Jurkat, Clone E6-1 (cell line): ENCODE results near the gene CRIP1. TPM values are rescaled to one million over a fixed set of nuclear protein-coding genes. Genes with fewer than 3 reads are reported as not detected.

ENCODE experiments used
- DNase-seq: peaks from one replicate; pipeline ENCODE4 v3.0.0-alpha.2; 2011; ENCODE audit warnings: low read depth, low spot score
- H3K4me3 ChIP-seq: 2 replicates; pipeline ENCODE4 v1.5.1; 2011; ENCODE audit warnings: mild to moderate bottlenecking, low read length, control low read depth, moderate library complexity
- polyA plus RNA-seq: library from polyadenylated mRNA; unstranded; fragments of >200 nt; gene quantifications from one replicate; pipeline ENCODE4 v1.2.1, GENCODE V29; 2012; ENCODE audit warnings: missing spikeins; ENCODE audit not compliant: insufficient read length, insufficient read depth

CRIP1 gene, protein sequence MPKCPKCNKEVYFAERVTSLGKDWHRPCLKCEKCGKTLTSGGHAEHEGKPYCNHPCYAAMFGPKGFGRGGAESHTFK
- polyA plus RNA-seq = 237 TPM

DNA sequence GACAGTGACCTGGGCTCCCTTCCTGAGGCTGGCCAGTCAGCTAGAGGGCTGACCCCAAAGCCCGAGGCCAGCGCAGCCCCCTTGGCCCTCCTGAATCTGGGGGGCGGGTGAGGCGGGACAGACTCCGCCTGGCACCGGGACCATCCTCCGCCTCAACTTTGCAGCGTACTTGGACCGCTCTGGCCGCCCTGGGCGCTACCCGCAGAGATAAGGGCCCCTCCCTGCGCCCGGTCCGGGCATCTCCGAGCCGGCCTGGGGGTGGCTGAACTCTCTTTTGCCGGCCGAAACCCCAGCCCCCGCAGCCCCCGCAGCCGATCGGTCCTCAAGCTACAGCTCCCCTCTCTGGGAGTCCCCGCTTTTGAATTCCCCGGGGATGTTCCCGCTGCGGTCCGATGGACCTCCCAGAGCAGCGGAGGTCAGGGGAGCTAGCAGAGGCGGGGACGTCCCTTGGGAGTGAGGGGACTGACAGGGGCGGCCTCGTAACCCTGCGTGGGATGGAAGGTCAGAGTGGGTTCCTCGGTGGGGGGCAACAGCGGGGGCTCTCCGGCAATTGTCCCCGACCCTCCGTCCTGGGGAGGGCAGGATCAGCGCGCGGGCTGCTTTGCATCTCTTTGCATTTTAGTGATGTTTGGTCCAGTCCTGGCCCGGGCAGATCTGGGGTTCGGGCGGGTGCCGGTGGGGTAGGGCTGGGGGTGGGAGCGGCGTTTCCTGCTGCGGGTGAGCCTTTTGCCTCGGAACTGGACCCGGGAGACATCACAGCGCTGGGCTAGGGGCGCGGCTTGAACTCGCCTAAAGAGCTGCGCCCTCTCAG, at the start of gene CRIP1:
TSS of gene CRIP1 (plus strand) at position 724 of the 811 bp plus-strand sequence. CDS start 374 bp downstream, outside the sequence.
- no peak for DNase-seq
- H3K4me3 ChIP-seq = peak within 1 kb of the TSS; percentile 67

DNA sequence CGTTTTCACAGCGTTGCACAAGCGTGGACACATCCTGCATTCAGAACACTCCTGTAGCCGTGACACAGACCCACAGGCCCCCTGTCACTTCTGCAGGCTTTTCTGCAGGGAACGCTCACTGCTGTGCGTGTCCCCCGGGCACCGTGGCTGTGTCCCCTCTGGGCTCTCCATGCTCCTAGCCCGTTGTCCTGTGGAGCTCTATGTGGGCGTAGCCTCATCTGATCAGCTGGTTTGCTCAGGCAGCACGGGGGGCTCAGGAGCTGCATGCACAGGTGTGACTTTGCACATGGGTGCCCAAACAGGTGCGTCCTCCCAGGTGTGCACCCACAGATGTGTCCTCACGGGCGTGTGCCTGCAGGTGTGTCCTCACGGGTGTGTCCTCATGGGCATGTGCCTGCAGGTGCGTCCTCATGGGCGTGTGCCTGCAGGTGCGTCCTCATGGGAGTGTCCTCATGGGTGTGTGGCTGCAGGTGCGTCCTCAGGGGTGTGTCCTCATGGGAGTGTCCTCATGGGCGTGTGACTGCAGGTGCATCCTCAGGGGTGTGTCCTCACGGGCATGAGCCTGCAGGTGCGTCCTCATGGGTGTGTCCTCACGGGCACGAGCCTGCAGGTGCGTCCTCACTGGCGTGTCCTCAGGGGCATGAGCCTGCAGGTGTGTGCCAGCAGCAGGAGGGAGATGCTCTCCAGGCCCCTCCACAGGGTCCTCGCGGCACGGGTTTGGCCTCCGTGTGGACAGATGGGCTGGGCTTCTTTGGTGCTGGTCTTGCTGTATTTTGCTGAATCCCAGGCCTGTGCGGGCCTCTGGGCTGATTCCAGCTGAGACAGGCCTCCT, 49.6 kb upstream of the CRIP1 start:
- no peak for DNase-seq
- no peak overlapping the region for H3K4me3 ChIP-seq

DNA sequence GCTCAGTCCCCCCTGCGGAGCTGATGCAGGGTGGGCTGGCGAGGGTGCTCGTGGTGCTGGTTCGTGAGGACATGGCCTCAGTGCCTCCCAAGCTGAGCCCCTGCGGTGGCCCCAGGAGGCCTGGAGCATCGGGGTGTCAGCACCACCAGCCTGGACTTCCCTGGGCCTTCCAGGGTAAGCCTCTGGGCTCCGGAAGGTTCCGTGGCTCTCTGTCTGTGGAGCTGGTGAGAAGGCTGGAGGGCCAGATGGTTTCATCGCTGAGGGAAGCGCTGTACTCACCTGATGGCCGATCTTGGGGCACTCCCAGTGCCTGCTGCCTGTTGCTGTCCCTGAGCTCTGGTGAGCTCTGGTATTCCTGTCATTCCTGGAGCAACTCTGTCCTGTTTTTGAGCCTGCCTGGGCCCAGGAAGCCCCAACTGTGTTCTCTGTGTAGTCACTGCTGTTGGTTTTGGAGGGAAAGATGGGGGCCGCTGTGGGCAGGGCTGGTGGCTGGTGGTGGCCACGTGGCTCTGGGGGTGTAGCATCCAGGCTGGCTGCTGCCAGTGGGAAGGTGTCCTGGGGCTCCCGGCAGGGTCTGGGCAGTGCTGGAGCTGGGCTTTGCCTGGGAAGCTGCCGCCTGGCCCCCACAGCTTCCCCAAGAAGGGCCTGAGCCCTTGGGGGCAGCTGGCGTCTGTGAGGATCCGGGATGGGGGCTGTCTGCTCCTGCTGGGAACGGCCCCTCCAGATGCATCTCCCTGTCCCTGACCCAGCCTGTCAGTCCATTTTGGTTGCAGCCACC, 48.8 kb upstream of the CRIP1 start:
- no peak for DNase-seq
- H3K4me3 ChIP-seq = no peak overlapping the region

DNA sequence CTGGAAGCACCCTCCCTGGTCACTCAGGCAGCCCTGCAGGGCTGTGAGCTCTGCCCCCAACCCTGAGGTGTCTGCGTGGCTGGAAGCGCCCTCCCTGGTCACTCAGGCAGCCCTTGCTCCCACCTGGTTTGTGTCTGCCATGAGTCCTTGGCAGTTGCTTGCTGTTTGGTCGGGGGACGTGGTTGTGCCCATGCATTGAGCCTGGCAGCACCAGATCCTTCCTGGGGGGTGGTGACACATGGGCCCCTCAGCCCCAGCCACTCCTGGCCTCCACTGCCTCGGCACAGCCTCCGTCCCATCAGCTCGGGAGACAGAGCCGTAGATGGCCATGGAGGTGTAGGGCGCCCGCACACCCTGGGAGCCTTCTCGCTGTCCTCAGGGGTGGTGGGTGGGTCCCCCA, 47.5 kb upstream of the CRIP1 start:
- no peak for DNase-seq
- H3K4me3 ChIP-seq = no peak overlapping the region

DNA sequence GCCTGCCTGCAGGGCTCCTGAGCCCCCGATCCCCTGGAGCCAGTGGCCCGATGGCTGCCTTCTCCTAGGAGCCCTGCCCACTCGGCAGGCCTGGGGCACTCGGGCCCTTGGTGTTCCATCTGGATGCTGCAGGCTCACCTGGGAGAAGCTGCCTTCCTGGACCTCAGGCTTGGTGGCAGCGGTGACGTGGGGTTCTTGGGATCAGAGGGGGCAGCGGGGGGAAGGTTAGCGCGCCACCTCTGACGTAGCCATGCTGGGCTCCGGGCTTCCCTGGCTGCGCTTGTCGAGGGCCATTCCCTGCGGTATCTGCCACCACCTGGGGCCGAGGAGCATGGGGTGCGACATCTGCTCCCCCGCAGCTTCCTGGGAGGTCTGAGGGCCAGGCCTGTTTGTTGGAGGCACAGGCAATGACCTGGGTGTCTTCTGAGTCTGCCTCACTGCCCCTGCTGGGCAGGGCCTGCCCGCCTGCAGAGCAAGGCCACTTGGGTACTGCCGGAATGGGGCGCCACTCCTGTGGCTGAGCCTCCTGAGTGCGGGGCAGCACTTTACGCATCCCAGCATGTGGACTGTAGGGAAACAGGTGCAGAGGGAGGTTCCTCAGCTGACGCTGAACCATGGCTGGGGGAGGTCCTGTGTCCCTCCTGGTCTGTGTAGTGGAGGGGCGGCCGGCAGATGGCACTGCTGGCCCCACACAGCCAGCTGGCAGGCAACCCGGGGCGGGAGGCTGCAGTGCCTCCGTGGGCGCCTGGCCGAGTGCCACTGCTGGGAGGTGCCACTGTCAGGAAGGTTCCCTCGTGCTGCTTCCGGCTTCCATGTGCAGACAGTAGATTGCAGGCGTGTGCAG, 46.8 kb upstream of the CRIP1 start:
- H3K4me3 ChIP-seq = no peak overlapping the region
- DNase-seq = no peak

DNA sequence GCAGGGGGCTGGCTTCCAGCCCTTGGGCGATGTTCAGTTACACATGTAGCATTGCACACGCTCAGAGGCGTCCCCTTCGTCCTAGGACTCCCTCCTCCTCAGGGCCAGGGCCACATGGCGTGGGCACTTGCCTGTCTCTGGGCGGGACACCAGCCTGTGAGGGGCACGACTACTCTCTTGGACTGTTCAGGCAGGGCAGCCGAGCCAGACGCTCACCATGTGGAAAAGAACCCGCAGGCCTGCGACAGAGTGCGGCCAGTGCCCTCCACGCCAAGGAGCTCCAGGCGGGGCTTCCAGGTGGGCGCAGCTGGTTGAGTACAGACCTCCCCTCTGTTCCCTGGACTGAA, 46.2 kb upstream of the CRIP1 start:
- DNase-seq = no peak
- no peak overlapping the region for H3K4me3 ChIP-seq

DNA sequence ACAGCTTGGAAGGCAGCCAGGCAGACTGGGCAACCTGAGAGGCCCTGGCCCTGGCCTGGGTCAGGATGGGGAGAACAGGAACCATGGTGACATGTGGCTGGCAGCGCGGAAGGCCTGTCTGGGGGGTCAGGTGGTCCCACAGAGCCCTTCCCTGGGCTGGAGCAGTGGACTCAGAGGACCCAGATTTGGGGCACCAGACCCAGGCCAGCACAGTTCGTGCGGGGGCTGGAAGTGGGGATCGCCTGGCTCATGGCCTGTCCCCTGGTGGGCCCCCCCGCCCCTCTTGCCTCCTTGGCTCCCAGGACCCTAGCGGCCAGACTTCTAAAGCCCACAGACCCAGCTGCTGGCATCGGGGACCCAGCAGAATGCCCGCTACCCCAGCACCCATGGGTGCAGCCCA, 45.7 kb upstream of the CRIP1 start:
- DNase-seq = no peak
- H3K4me3 ChIP-seq = no peak overlapping the region

DNA sequence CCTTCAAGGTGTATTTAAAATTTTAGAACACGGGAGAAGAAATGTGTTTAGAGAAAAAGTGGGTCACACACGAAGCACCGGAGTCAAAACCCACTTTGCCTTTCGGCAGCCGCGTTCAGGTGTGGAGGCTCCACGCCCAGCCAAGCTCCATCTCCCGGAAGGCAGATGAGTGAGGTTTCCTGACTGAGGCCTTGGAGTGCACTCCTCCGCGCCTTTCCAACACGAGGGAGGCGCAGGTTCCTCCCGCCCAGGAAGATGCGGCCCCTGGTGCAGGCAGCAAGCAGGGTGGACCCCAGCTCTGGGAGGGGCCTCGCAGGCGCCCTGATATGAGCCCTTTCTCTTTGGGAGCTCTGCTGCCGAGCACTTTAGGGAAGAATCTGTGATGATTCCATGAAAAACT, 44.6 kb upstream of the CRIP1 start:
- DNase-seq = no peak

DNA sequence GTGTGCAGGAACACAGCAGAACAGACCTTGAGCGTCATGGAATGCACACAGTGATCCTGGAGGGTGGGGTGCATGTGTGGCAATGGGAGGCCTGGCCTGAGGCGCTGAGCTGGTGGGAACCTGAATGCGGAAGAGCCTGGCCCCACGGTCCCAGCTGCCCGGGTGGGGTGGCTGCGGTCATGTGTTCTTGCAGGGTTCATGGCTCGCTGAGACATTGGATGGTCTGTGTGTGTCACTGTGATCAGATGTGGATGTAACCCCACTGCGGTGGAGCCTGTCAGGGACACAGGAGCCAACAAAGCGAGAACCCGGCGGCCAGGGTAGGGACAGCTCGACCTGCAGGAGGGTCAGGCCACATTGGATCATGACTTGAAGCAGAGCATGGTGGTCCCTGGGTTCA, 43.9 kb upstream of the CRIP1 start:
- no peak for DNase-seq
- no peak overlapping the region for H3K4me3 ChIP-seq

More for the DNA sequence above, 44.6 kb upstream of the CRIP1 start:
- no peak overlapping the region for H3K4me3 ChIP-seq

DNA sequence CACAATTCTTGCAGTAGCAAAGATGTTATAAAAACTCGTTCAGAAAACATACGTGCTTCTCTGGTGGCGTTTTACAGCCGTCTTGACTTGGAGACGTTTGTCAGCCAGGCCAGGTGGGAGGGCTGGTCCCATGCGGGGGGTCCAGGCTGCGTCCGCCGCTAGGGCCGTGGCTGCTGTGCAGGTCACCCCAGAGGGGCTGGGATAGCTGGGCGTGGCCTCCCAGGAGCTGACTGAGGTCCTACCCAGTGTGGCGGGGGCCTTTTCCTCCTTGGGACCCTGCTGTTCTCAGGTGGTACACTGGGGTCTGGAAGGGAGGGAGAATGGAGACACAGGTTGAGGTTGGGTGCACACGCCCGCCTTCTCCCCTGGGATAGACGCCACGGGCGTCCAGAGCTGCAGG, 41.8 kb upstream of the CRIP1 start:
- no peak for DNase-seq
- H3K4me3 ChIP-seq = no peak overlapping the region

DNA sequence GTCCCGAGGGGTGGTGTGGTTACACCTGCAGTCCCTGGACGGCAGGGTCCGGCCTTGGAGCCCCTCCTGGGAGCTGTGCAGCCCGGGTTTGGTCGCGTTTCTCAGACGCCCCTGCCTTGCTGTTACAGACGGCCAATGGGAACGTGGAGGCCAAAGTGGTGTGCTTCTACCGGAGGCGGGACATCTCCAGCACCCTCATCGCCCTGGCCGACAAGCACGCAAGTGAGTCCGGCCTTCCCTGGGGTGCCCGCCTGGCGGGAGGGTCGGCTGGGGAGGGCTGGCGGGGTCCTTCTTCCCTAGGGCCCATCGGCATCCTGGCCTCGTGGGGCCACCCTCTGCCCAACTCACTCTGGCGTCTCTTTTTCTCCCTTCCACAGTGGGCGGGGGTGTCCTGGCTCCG, 41.4 kb upstream of the CRIP1 start:
- no peak overlapping the region for H3K4me3 ChIP-seq
- no peak for DNase-seq

DNA sequence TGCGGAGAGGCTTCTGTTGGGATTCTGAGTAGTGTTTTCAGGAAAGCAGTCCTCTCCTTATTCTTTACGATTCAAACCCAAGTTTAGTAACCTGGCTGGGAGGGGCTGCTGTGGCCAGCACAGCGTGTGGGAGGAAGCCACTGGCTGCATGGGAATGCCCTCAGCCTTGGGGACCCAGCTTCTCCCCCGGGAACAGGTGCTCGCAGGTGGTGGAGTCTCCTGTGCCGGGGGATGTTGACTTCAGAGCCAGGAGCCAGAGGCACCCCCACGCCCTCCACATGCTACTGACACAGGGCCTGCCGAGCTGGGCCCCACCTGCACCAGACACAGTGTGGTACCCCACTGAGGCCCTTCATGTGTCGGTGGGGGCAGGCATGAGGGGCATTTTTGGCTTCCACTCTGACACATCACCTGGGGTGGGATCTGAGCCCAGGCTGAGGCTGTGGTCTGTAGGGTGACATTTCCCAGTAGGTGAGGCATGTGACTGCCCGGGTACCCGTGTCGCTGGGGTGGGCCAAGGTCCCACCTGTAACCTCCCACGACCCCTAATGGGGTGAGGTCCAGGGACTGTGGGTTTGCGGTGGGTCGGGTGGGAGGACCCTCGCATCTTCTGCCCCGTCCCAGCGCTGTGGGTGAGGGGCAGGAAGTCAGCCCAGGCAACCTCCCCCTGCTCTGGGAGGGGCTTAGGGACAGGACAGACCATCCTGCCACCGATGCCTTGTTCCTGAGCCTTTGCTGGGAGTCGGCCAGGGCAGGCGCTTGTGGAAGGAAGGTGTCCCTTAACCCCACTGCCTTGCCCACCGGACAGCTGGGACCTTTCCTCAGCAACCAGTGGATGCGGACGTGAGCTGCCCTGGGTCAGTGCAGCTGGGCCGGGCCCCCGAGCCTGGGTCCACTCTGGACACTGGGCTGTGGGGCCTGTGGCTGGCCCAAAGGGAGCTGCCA, 40.5 kb upstream of the CRIP1 start:
- no peak for DNase-seq
- no peak overlapping the region for H3K4me3 ChIP-seq

DNA sequence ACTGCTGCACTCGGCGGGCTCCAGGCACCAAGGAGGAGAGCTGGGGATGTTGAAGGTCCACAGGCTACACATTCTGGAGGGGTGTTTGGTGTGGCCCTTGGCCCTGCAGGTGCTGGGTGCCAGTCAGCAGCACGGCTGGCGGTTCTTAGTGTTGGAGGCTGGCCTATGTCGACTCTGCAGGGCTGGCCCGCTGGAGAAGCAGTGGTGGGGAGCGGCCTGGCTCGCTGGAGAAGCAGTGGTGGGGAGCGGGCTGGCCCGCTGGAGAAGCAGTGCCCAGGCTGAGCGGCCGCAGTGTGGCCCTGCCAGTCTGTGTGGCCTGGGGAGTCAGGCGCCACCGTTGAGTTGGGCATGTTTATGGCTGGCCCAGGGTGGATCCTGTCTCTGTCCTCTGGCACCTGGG, 39.7 kb upstream of the CRIP1 start:
- DNase-seq = no peak
- H3K4me3 ChIP-seq = no peak overlapping the region

DNA sequence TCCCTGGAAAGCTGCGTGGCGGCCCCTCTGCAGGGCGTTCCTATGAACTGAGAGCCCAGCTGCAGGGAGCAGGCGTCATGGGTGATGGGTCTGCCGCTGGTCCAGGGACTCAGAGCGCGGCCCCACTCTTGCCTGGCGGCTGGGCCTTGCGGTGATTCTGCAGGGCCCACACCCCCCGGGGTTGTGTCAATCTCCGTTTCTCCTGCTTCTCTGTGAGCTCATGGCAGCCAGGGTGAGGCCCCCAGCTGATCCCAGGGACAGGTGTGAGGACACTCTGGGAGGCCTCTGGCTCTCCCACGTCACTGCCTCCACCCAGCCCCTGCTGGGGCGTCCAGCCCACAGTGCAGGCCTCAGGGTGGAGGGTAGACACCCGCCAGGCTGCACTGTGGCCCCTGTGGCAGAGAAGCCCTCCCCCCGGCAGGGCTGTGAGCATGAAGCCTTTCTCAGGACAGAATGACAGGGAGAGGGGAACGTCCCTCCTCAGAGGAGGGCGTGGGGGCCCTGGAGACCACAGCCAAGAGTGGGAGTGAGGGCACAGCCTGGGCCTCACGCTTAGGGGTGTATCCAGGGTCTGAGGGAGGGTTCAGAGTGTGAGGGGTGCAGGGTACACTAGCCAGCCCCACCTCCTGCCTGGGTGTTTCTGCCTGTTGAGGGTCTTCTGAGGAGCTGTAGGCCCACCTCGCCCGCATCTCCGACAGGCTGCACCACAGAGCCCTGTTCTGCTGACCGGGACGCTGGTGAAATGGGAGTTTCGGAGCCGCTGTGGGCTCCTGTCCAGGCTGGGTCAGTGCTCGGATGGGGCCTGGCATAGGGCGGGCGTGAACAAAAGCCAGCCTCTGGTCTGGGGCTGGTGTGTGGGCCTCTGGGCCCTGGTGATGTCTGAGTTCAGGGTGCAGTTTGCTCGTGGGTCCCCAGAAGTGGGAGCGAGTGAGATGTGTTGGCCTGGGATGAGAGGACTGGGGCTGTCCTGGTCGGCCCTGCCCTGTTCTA, 38.7 kb upstream of the CRIP1 start:
- H3K4me3 ChIP-seq = no peak overlapping the region
- DNase-seq = no peak

DNA sequence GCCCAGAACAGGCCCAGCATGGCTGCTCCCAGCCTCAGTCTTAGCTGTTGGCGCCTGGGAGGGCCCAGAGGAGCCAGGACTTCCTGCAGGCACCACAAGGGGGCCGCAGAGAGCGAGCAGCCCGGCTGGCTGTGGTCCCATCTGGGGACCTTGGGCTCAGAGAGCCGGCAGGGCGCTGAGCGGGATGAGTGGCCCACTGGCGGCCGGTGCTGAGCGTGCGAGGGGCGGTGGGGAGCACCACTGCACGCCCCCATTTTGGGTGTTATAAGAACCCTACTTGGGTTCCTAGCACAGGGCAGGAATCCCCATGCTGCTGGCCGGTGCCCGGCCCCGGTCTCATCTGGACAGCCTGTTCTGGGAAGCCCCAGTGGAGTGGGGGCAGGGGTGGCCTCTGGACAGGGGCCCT, 38.0 kb upstream of the CRIP1 start:
- H3K4me3 ChIP-seq = no peak overlapping the region
- DNase-seq = no peak

DNA sequence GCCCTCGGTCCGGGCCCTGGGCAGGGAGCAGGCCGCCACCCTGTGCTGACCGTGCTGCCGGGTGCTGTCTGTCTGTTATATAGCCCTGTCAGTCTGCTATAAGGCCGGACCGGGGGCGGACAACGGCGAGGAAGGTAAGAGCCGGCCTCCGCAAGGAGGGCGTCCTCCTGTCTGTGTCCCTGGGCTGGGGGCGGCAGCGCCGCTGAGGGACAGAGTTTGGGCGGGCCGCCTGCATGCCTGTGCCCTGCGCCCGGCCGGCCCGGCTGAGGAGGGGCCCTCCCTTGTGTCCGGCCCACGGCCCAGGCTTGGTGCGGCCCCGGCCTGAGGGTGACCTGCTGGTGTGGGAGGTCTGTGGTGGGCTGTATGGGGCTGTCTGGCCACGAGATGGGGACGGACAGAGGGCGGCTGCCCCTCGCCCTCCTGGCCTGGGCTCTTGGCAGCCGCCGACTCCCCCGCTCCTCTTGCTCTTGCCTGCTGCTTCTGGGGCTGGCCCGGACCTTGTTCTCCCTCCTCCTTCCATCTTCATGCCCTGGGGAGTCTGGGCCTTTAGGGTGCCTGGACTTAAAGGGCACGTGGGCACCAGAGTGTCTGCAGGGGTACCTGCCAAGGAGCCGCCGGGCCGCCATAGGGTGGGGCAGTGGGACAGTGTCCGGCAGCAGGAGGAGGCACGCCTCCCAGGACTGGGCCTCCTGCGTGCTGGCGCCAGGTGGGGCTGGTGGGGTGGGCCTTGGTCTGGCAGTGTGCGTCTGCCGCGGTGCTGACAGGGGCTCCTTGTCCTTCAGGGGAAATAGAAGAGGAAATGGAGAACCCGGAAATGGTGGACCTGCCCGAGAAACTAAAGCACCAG, 37.2 kb upstream of the CRIP1 start:
- H3K4me3 ChIP-seq = no peak overlapping the region
- no peak for DNase-seq
